GM20431 (cell line): ENCODE results near the gene C1QL1.

Experiments
- in situ Hi-C: fragments of 300-500 bp; cut with MseI, MboI; formaldehyde crosslinking; loops from one replicate; pipeline ENCODE4 v1.15.0; 2020; ENCODE audit warnings: low sequenced_read_pairs; ENCODE audit not compliant: unreplicated experiment

C1QL1 gene

GRCh38 chr17:44968225-44969143, at the start of gene C1QL1:
C1QL1 (minus strand) TSS chr17:44968303; CDS start chr17:44968048, 255 bp downstream.
- in situ Hi-C loops: no loop called here

GRCh38 chr17:45016823-45017222, 48.7 kb upstream of the C1QL1 start:
- in situ Hi-C loops: loop anchor here (10.0 kb wide), 1 partner anchor 92 kb away; no protein-coding TSS in a partner anchor

GRCh38 chr17:45016237-45016636, 48.1 kb upstream of the C1QL1 start:
- in situ Hi-C loops: loop anchor here (10.0 kb wide), 1 partner anchor 91 kb away; no protein-coding TSS in a partner anchor

GRCh38 chr17:45013021-45013997, 45.2 kb upstream of the C1QL1 start:
- in situ Hi-C loops: loop anchor here (10.0 kb wide), 1 partner anchor 89 kb away; no protein-coding TSS in a partner anchor

- in situ Hi-C loops: loop anchor here (10.0 kb wide), 1 partner anchor 87 kb away; no protein-coding TSS in a partner anchor
Observed at GRCh38 chr17:45011767-45012166, 43.7 kb upstream of the C1QL1 start.

- in situ Hi-C loops: loop anchor here (10.0 kb wide), 1 partner anchor 85 kb away; no protein-coding TSS in a partner anchor
Observed at GRCh38 chr17:45009676-45010467, 41.8 kb upstream of the C1QL1 start.

GRCh38 chr17:45008216-45008615, 40.1 kb upstream of the C1QL1 start:
- in situ Hi-C loops: no loop called here

- in situ Hi-C loops: no loop called here
Observed at GRCh38 chr17:45006927-45007461, 38.9 kb upstream of the C1QL1 start.

- in situ Hi-C loops: no loop called here
Observed at GRCh38 chr17:45005700-45006099, 37.6 kb upstream of the C1QL1 start.

GRCh38 chr17:45004388-45004787, 36.3 kb upstream of the C1QL1 start:
- in situ Hi-C loops: no loop called here

GRCh38 chr17:45003877-45004276, 35.8 kb upstream of the C1QL1 start:
- in situ Hi-C loops: no loop called here

GRCh38 chr17:45001310-45001709, 33.2 kb upstream of the C1QL1 start:
- in situ Hi-C loops: no loop called here

- in situ Hi-C loops: no loop called here
Observed at GRCh38 chr17:44999433-44999832, 31.3 kb upstream of the C1QL1 start.

- in situ Hi-C loops: no loop called here
Observed at GRCh38 chr17:44998646-44999045, 30.5 kb upstream of the C1QL1 start.

GRCh38 chr17:44997733-44998520, 29.8 kb upstream of the C1QL1 start:
- in situ Hi-C loops: no loop called here

- in situ Hi-C loops: no loop called here
Observed at GRCh38 chr17:44996304-44996703, 28.2 kb upstream of the C1QL1 start.

- in situ Hi-C loops: no loop called here
Observed at GRCh38 chr17:44995436-44996001, 27.4 kb upstream of the C1QL1 start.

GRCh38 chr17:44992242-44992939, 24.3 kb upstream of the C1QL1 start:
- in situ Hi-C loops: no loop called here
